Jurkat, Clone E6-1 (cell line): Measurements from ENCODE around the gene TPO.
"Not testable (repeated sequence)": the region's sequence is repeated elsewhere in the genome, so short reads cannot be mapped to it uniquely, and the experiment has no call there.

ENCODE experiments used
- DNase-seq: peaks from one replicate; pipeline ENCODE4 v3.0.0-alpha.2; 2011; ENCODE audit warnings: low read depth, low spot score
- H3K4me3 ChIP-seq: 2 replicates; pipeline ENCODE4 v1.5.1; 2011; ENCODE audit warnings: mild to moderate bottlenecking, low read length, control low read depth, moderate library complexity

TPO gene

GRCh38 chr2:1478311-1479305 lies 65.3 kb downstream of the TPO start:
- H3K4me3 ChIP-seq: no peak overlapping the region
- no peak for DNase-seq

- H3K4me3 ChIP-seq: no peak overlapping the region
- DNase-seq: no peak
Observed at GRCh38 chr2:1479346-1479745, 66.1 kb downstream of the TPO start.

- no peak for DNase-seq
- no peak overlapping the region for H3K4me3 ChIP-seq
Observed at GRCh38 chr2:1480671-1481076, 67.4 kb downstream of the TPO start.

GRCh38 chr2:1481406-1482252 lies 68.4 kb downstream of the TPO start:
- no peak for DNase-seq
- H3K4me3 ChIP-seq: no peak overlapping the region

GRCh38 chr2:1482253-1482675 lies 69.0 kb downstream of the TPO start:
- no peak for DNase-seq

GRCh38 chr2:1482981-1483380 lies 69.7 kb downstream of the TPO start:
- peak; percentile 49 for DNase-seq
- H3K4me3 ChIP-seq: no peak overlapping the region

More at GRCh38 chr2:1482253-1482675, 69.0 kb downstream of the TPO start:
- H3K4me3 ChIP-seq: no peak overlapping the region

GRCh38 chr2:1483551-1483950 lies 70.3 kb downstream of the TPO start:
- DNase-seq: no peak
- no peak overlapping the region for H3K4me3 ChIP-seq

- no peak overlapping the region for H3K4me3 ChIP-seq
- no peak for DNase-seq
Observed at GRCh38 chr2:1484131-1484884, 71.0 kb downstream of the TPO start.

- no peak overlapping the region for H3K4me3 ChIP-seq
- DNase-seq: no peak
Observed at GRCh38 chr2:1486670-1487069, 73.4 kb downstream of the TPO start.

GRCh38 chr2:1487758-1488157 lies 74.5 kb downstream of the TPO start:
- H3K4me3 ChIP-seq: no peak overlapping the region
- DNase-seq: no peak

GRCh38 chr2:1488181-1488671 lies 75.0 kb downstream of the TPO start:
- no peak overlapping the region for H3K4me3 ChIP-seq
- no peak for DNase-seq

- no peak for DNase-seq
- H3K4me3 ChIP-seq: no peak overlapping the region
Observed at GRCh38 chr2:1488851-1489250, 75.6 kb downstream of the TPO start.

GRCh38 chr2:1489486-1489885 lies 76.2 kb downstream of the TPO start:
- H3K4me3 ChIP-seq: no peak overlapping the region
- no peak for DNase-seq

GRCh38 chr2:1490381-1490780 lies 77.1 kb downstream of the TPO start:
- H3K4me3 ChIP-seq, DNase-seq: not testable (repeated sequence)

- H3K4me3 ChIP-seq: no peak overlapping the region
- no peak for DNase-seq
Observed at GRCh38 chr2:1491751-1492150, 78.5 kb downstream of the TPO start.

- H3K4me3 ChIP-seq, DNase-seq: not testable (repeated sequence)
Observed at GRCh38 chr2:1492231-1492630, 79.0 kb downstream of the TPO start.

GRCh38 chr2:1492711-1493430 lies 79.6 kb downstream of the TPO start:
- no peak overlapping the region for H3K4me3 ChIP-seq
- DNase-seq: no peak

GRCh38 chr2:1493431-1494126 lies 80.3 kb downstream of the TPO start:
- DNase-seq: no peak
- H3K4me3 ChIP-seq: no peak overlapping the region
